Measurements from ENCODE around the gene NFYC. TPM values are rescaled to one million over a fixed set of nuclear protein-coding genes. Genes with fewer than 3 reads are reported as not detected.

The NFYC gene
- total RNA-seq, 5 donors from 2014 or later (not counting 1 experiment from before 2014, with no cell fraction given), result 50.1 to 60.4 (median 52.9) TPM

GRCh38 chr1:40763742-40764532, 72.4 kb downstream of the NFYC start:
- H3K9me3 ChIP-seq, result no peaks in the 10 kb centered on the region
- peak overlapping the region in 1 of 2 donors; percentile 40 for H3K4me3 ChIP-seq (ENCODE audit: control insufficient read depth in 1 of 2, extremely low read depth in 1 of 2, low read length in 1 of 2)
- peaks cover 6 to 84% of the 10 kb centered on the region in 2 donors for H3K36me3 ChIP-seq (ENCODE audit: control insufficient read depth in 2 of 2, extremely low read depth in 1 of 2, insufficient read depth in 1 of 2, low read length in 1 of 2)
- WGBS (ENCODE audit: insufficient coverage), result 71% methylated on average over 1 of the region's 9 CpGs
- H3K27me3 Mint-ChIP-seq, result no peaks in the 10 kb centered on the region
- H3K4me1 Mint-ChIP-seq, result peaks cover 30 to 48% (median 39%) of the 10 kb centered on the region in 3 donors
- H3K27me3 ChIP-seq (replicated peaks in 1 of 2; ENCODE audit: control insufficient read depth in 2 of 2, extremely low read depth in 1 of 2, insufficient read depth in 2 of 2, low read length in 1 of 2), result no peaks in the 10 kb centered on the region
- peak overlapping the region; percentile 31 for H3K27ac ChIP-seq (ENCODE audit: low read length)
- H3K4me3 Mint-ChIP-seq, result peak overlapping the region in 2 of 3 donors; percentile 51 to 65
- H3K4me1 ChIP-seq (ENCODE audit: control insufficient read depth in 1 of 2, extremely low read depth in 1 of 2, insufficient read depth in 2 of 2, low read length in 2 of 2), result peaks cover 23% of the 10 kb centered on the region in 2 experiments
- ChIA-PET CTCF (interaction anchor here in 1 of 2 donors (0.6 to 1.5 kb wide), 5 partner anchors 9 to 1959 kb away, joined by 3 to 9 read pairs (median 3); no protein-coding TSS in a partner anchor), POLR2A (interaction anchor here in 1 of 2 donors (1.0 kb wide), 1 partner anchor 31 kb away, joined by 3 read pairs; no protein-coding TSS in a partner anchor)
- no peaks in the 10 kb centered on the region for H3K9me3 Mint-ChIP-seq
- peaks cover 54% of the 10 kb centered on the region for H3K36me3 Mint-ChIP-seq
- H3K27ac Mint-ChIP-seq, result peak overlapping the region; percentile 83 to 86
- DNase-seq (peak in 1 of 35 experiments; percentile 26), ATAC-seq (replicated peaks in 1 of 4) (peak; percentile 55 to 92 (median 65))

- Histone ChIP-seq H3K4me3 (ENCODE audit: control insufficient read depth in 1 of 2, extremely low read depth in 1 of 2, low read length in 1 of 2) (no peak overlapping the region), H3K9me3 (no peaks in the 10 kb centered on the region), H3K4me1 (ENCODE audit: control insufficient read depth in 1 of 2, extremely low read depth in 1 of 2, insufficient read depth in 2 of 2, low read length in 2 of 2) (peaks cover 23% of the 10 kb centered on the region in 2 experiments), H3K27me3 (replicated peaks in 1 of 2; ENCODE audit: control insufficient read depth in 2 of 2, extremely low read depth in 1 of 2, insufficient read depth in 2 of 2, low read length in 1 of 2) (no peaks in the 10 kb centered on the region), H3K36me3 (ENCODE audit: control insufficient read depth in 2 of 2, extremely low read depth in 1 of 2, insufficient read depth in 1 of 2, low read length in 1 of 2) (peaks cover 6 to 84% of the 10 kb centered on the region in 2 donors), H3K27ac (ENCODE audit: low read length) (no peak overlapping the region)
- no peaks in the 10 kb centered on the region for H3K27me3 Mint-ChIP-seq
- 100% methylated on average over 1 of the region's 2 CpGs for whole genome bisulfite sequencing (ENCODE audit: insufficient coverage)
- H3K4me1 Mint-ChIP-seq, result peaks cover 30 to 42% (median 39%) of the 10 kb centered on the region in 3 donors
- H3K9me3 Mint-ChIP-seq, result no peaks in the 10 kb centered on the region
- CTCF ChIA-PET, result interaction anchor here in 1 of 2 donors (1.0 to 1.5 kb wide), 2 partner anchors 10 to 88 kb away, joined by 3 to 9 read pairs; no protein-coding TSS in a partner anchor
- peaks cover 52% of the 10 kb centered on the region for H3K36me3 Mint-ChIP-seq
- DNase-seq (no peak), ATAC-seq (replicated peaks in 1 of 4) (no peak)
- no peak overlapping the region for H3K4me3 Mint-ChIP-seq
- POLR2A ChIA-PET, result interaction anchor here in 1 of 2 donors (0.6 to 1.0 kb wide), 2 partner anchors 32 to 144 kb away, joined by 3 read pairs; no protein-coding TSS in a partner anchor
- no peak overlapping the region for H3K27ac Mint-ChIP-seq
These were observed 73.5 kb downstream of the NFYC start for GRCh38 chr1:40764981-40765380.

GRCh38 chr1:40766017-40766416, 74.5 kb downstream of the NFYC start:
- Histone ChIP-seq H3K27me3 (replicated peaks in 1 of 2; ENCODE audit: control insufficient read depth in 2 of 2, extremely low read depth in 1 of 2, insufficient read depth in 2 of 2, low read length in 1 of 2) (no peaks in the 10 kb centered on the region), H3K4me3 (ENCODE audit: control insufficient read depth in 1 of 2, extremely low read depth in 1 of 2, low read length in 1 of 2) (no peak overlapping the region), H3K36me3 (ENCODE audit: control insufficient read depth in 2 of 2, extremely low read depth in 1 of 2, insufficient read depth in 1 of 2, low read length in 1 of 2) (peaks cover 10 to 86% of the 10 kb centered on the region in 2 donors), H3K9me3 (no peaks in the 10 kb centered on the region), H3K4me1 (ENCODE audit: control insufficient read depth in 1 of 2, extremely low read depth in 1 of 2, insufficient read depth in 2 of 2, low read length in 2 of 2) (peaks cover 23% of the 10 kb centered on the region in 2 experiments), H3K27ac (ENCODE audit: low read length) (no peak overlapping the region)
- Mint-ChIP-seq H3K4me3 (no peak overlapping the region), H3K9me3 (no peaks in the 10 kb centered on the region), H3K27me3 (no peaks in the 10 kb centered on the region), H3K36me3 (peaks cover 54% of the 10 kb centered on the region), H3K4me1 (peaks cover 30 to 42% (median 35%) of the 10 kb centered on the region in 3 donors), H3K27ac (no peak overlapping the region)
- CTCF ChIA-PET, result interaction anchor here in 1 of 2 donors (0.6 kb wide), 1 partner anchor 614 kb away, joined by 6 read pairs; no protein-coding TSS in a partner anchor
- no peak for DNase-seq
- 100% methylated on average over 2 of the region's 2 CpGs for WGBS (ENCODE audit: insufficient coverage)
- POLR2A ChIA-PET, result interaction anchor here in 1 of 2 donors (0.6 kb wide), 1 partner anchor 31 kb away, joined by 4 read pairs; no protein-coding TSS in a partner anchor
- no peak for ATAC-seq (replicated peaks in 1 of 4)

- no peaks in the 10 kb centered on the region for H3K27me3 Mint-ChIP-seq
- H3K4me1 Mint-ChIP-seq, result peaks cover 30 to 36% (median 31%) of the 10 kb centered on the region in 3 donors
- H3K27ac ChIP-seq (ENCODE audit: low read length), result no peak overlapping the region
- H3K27ac Mint-ChIP-seq, result no peak overlapping the region
- H3K36me3 ChIP-seq (ENCODE audit: control insufficient read depth in 2 of 2, extremely low read depth in 1 of 2, insufficient read depth in 1 of 2, low read length in 1 of 2), result peaks cover 9 to 86% of the 10 kb centered on the region in 2 donors
- no peak for DNase-seq
- no peak overlapping the region for H3K4me3 ChIP-seq (ENCODE audit: control insufficient read depth in 1 of 2, extremely low read depth in 1 of 2, low read length in 1 of 2)
- ChIA-PET POLR2A (no interaction called here), CTCF (no interaction called here)
- H3K4me3 Mint-ChIP-seq, result no peak overlapping the region
- no peaks in the 10 kb centered on the region for H3K9me3 Mint-ChIP-seq
- 97% methylated on average over 3 of the region's 4 CpGs for WGBS (ENCODE audit: insufficient coverage)
- H3K27me3 ChIP-seq (replicated peaks in 1 of 2; ENCODE audit: control insufficient read depth in 2 of 2, extremely low read depth in 1 of 2, insufficient read depth in 2 of 2, low read length in 1 of 2), result no peaks in the 10 kb centered on the region
- no peaks in the 10 kb centered on the region for H3K9me3 ChIP-seq
- H3K4me1 ChIP-seq (ENCODE audit: control insufficient read depth in 1 of 2, extremely low read depth in 1 of 2, insufficient read depth in 2 of 2, low read length in 2 of 2), result peaks cover 23% of the 10 kb centered on the region in 2 experiments
- no peak for ATAC-seq (replicated peaks in 1 of 4)
- H3K36me3 Mint-ChIP-seq, result peaks cover 55% of the 10 kb centered on the region
These were observed 75.1 kb downstream of the NFYC start for GRCh38 chr1:40766560-40766959.

- ChIA-PET POLR2A (no interaction called here), CTCF (no interaction called here)
- Histone ChIP-seq H3K9me3 (no peaks in the 10 kb centered on the region), H3K36me3 (ENCODE audit: control insufficient read depth in 2 of 2, extremely low read depth in 1 of 2, insufficient read depth in 1 of 2, low read length in 1 of 2) (peaks cover 9 to 82% of the 10 kb centered on the region in 2 donors), H3K27me3 (replicated peaks in 1 of 2; ENCODE audit: control insufficient read depth in 2 of 2, extremely low read depth in 1 of 2, insufficient read depth in 2 of 2, low read length in 1 of 2) (no peaks in the 10 kb centered on the region), H3K4me3 (ENCODE audit: control insufficient read depth in 1 of 2, extremely low read depth in 1 of 2, low read length in 1 of 2) (no peak overlapping the region), H3K4me1 (ENCODE audit: control insufficient read depth in 1 of 2, extremely low read depth in 1 of 2, insufficient read depth in 2 of 2, low read length in 2 of 2) (peaks cover 16 to 17% of the 10 kb centered on the region in 2 experiments), H3K27ac (ENCODE audit: low read length) (no peak overlapping the region)
- no peaks in the 10 kb centered on the region for H3K9me3 Mint-ChIP-seq
- no peaks in the 10 kb centered on the region for H3K27me3 Mint-ChIP-seq
- 83% methylated on average over 3 of the region's 7 CpGs for WGBS (ENCODE audit: insufficient coverage)
- H3K4me3 Mint-ChIP-seq, result no peak overlapping the region
- DNase-seq (no peak), ATAC-seq (replicated peaks in 1 of 4) (no peak)
- peaks cover 50% of the 10 kb centered on the region for H3K36me3 Mint-ChIP-seq
- no peak overlapping the region for H3K27ac Mint-ChIP-seq
- H3K4me1 Mint-ChIP-seq, result peaks cover 17 to 18% (median 18%) of the 10 kb centered on the region in 3 donors
These were observed 76.9 kb downstream of the NFYC start for GRCh38 chr1:40768146-40768990.

GRCh38 chr1:40769815-40770214, 78.3 kb downstream of the NFYC start:
- no peak overlapping the region for H3K4me3 Mint-ChIP-seq
- no peaks in the 10 kb centered on the region for H3K9me3 ChIP-seq
- no peaks in the 10 kb centered on the region for H3K9me3 Mint-ChIP-seq
- DNase-seq, result no peak
- ChIA-PET CTCF (interaction anchor here in 1 of 2 donors (0.6 to 1.5 kb wide), 3 partner anchors 15 to 169 kb away, joined by 3 to 5 read pairs (median 5); no protein-coding TSS in a partner anchor), POLR2A (no interaction called here)
- H3K27me3 ChIP-seq (replicated peaks in 1 of 2; ENCODE audit: control insufficient read depth in 2 of 2, extremely low read depth in 1 of 2, insufficient read depth in 2 of 2, low read length in 1 of 2), result no peaks in the 10 kb centered on the region
- WGBS (ENCODE audit: insufficient coverage), result 100% methylated on average over 1 of the region's 4 CpGs
- no peak overlapping the region for H3K4me3 ChIP-seq (ENCODE audit: control insufficient read depth in 1 of 2, extremely low read depth in 1 of 2, low read length in 1 of 2)
- ATAC-seq (replicated peaks in 1 of 4), result no peak
- no peaks in the 10 kb centered on the region for H3K27me3 Mint-ChIP-seq
- peak overlapping the region in 1 of 2 donors; percentile 17 for H3K27ac Mint-ChIP-seq
- H3K4me1 ChIP-seq (ENCODE audit: control insufficient read depth in 1 of 2, extremely low read depth in 1 of 2, insufficient read depth in 2 of 2, low read length in 2 of 2), result peaks cover 3 to 4% of the 10 kb centered on the region in 2 experiments
- H3K36me3 Mint-ChIP-seq, result peaks cover 44% of the 10 kb centered on the region
- H3K27ac ChIP-seq (ENCODE audit: low read length), result no peak overlapping the region
- H3K4me1 Mint-ChIP-seq, result peaks cover 3 to 16% (median 4%) of the 10 kb centered on the region in 3 donors
- peaks cover 9 to 72% of the 10 kb centered on the region in 2 donors for H3K36me3 ChIP-seq (ENCODE audit: control insufficient read depth in 2 of 2, extremely low read depth in 1 of 2, insufficient read depth in 1 of 2, low read length in 1 of 2)

All from T-cell (primary cell).